VCaP (cell line): ENCODE results near the gene EYA4.

Experiments used
- H3K27ac ChIP-seq: fragments of 450-650 bp; 2 replicates; pipeline ENCODE4 v1.5.1; 2017
- TF ChIP-seq, protein P1 (sequence below): fragments of 450-650 bp; conservative IDR thresholded peaks from 2 replicates; pipeline ENCODE4 v1.5.1; 2017; ENCODE audit warnings: mild to moderate bottlenecking, moderate library complexity

EYA4 gene

DNA sequence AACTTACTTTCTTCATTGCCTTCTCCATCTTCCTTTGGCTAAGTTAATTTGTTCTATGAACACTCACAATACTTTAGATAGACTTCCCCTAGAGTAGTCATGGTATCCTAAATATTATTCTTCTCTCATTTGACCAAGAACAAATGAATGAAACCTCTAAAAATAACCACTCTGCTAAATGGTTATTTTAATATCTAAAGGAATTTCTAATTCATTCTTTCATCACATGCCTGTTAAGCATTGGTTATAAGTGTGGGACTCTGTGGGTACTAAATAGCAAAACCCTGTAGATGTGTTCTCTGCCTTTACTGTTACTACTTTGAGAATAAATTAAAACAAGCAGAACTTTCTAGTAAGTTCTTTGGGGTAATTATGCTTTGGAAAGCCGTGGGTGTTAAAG lies 138.9 kb downstream of the EYA4 start:
- no peak overlapping the region for H3K27ac ChIP-seq
- TF ChIP-seq, protein P1, sequence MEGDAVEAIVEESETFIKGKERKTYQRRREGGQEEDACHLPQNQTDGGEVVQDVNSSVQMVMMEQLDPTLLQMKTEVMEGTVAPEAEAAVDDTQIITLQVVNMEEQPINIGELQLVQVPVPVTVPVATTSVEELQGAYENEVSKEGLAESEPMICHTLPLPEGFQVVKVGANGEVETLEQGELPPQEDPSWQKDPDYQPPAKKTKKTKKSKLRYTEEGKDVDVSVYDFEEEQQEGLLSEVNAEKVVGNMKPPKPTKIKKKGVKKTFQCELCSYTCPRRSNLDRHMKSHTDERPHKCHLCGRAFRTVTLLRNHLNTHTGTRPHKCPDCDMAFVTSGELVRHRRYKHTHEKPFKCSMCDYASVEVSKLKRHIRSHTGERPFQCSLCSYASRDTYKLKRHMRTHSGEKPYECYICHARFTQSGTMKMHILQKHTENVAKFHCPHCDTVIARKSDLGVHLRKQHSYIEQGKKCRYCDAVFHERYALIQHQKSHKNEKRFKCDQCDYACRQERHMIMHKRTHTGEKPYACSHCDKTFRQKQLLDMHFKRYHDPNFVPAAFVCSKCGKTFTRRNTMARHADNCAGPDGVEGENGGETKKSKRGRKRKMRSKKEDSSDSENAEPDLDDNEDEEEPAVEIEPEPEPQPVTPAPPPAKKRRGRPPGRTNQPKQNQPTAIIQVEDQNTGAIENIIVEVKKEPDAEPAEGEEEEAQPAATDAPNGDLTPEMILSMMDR = no peak

DNA sequence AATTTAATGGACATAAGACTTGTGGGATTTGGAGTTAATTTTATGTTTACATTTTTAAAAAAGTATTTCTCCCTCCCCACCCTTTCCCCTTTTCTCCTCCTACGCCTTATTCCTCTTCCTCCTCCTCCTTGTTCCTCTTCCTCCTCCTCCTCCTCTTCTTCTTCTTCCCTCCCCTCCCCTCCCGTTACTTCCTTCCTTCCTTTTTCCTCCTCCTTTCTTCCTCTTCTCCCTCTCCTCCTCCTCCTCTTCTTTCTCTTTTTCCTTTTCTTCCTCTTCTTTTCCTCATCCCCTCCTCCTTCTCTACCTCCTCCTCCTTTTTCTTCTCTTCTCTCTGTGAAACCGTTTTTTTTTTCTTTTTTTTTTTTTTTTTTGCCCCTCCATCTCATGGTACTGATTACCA lies 139.6 kb downstream of the EYA4 start:
- TF ChIP-seq, protein P1 = no peak
- H3K27ac ChIP-seq = no peak overlapping the region

DNA sequence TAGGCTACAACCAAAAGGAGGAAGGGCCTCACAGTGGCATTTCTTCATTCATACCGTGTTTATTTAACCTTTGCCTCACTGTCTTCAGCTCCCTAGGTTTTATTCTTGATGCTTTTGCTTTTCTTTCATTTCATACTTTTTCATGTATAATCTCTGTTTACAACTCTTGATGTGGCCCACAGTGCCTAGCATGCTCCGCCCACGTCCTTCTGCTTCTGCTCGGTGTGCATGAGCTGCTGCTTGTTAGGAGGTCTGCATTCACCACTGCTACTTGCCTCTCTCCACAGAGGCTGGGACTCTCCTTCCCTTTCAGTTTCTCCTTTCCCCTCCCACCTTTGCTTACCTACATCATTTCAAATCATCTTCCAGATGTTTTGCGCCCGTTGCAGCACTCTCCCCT lies 147.6 kb downstream of the EYA4 start:
- TF ChIP-seq, protein P1 = no peak
- H3K27ac ChIP-seq = no peak overlapping the region

DNA sequence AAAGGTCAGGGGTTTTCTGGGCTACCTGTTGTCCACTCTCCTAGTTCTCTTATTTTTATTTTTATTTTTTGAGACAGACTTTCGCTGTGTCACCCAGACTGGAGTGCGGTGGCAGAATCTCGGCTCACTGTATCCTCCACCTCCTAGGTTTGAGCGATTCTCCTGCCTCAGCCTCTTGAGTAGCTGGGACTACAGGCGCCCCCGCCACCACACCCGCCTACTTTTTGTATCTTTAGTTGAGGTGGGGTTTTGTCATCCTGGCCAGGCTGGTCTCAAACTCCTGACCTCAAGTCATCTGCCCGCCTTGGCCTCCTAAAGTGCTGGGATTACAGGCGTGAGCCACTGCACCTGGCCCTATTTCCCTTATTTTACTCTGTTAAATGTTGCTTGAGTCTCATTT lies 149.0 kb downstream of the EYA4 start:
- TF ChIP-seq, protein P1 = no peak
- no peak overlapping the region for H3K27ac ChIP-seq

DNA sequence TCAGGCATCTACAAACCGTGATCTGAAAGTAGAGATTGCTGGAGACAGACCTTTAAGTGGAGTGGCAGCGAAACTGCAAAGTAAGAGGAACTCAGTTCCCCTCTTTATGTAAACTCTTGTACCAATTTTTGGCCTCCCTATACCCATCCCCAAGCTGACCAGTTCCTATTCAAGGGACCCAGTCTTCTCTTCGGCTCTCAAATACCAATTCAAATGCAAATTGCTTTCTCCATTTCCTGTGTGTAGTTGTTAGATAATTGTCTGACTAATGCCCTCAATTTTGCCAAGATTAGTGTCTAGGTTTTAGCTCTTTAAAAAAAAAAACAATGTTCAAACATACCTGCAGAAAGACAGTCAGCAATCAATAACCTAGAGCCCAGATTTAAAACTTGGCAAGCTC lies 150.9 kb downstream of the EYA4 start:
- H3K27ac ChIP-seq = no peak overlapping the region
- TF ChIP-seq, protein P1 = no peak

DNA sequence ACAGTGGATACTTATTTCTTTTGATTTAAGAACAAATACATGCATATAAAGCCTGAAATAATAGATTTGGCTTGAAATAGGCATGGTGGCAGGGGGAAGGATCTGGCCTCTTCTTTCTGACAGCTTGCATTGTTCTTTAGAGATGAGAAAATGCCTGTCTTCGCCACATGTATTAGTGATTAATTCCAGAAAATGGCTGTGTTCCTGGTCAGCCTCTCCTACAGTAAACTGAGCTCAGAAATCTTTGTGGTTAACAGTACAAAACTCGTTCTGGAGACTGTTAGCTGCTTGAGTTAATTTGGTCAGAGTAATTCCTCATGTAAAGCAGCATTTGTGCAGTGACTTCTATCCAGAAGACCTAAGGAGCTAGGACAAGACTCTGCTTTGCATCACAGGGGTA lies 151.5 kb downstream of the EYA4 start:
- no peak overlapping the region for H3K27ac ChIP-seq

DNA sequence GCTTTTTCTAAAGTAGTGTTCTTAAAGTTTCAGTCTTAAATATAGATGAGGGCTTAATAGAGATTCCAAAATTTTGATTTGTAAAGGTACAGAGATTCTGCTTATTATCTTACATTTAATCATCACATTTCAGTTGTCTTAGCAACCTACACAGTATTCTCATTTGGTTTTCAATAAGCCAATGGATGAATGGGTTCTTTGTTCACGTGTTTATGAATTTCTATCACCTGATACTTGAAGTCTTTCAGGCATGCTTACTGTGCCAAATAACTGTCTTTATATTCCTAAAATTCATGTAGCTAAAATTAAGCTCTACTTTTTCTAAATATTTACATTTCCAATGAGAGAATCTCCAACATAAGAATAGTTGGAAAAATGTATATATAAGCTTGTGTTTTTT lies 152.7 kb downstream of the EYA4 start:
- no peak overlapping the region for H3K27ac ChIP-seq
- TF ChIP-seq, protein P1 = no peak

More for the DNA sequence above, 151.5 kb downstream of the EYA4 start:
- TF ChIP-seq, protein P1 = no peak

DNA sequence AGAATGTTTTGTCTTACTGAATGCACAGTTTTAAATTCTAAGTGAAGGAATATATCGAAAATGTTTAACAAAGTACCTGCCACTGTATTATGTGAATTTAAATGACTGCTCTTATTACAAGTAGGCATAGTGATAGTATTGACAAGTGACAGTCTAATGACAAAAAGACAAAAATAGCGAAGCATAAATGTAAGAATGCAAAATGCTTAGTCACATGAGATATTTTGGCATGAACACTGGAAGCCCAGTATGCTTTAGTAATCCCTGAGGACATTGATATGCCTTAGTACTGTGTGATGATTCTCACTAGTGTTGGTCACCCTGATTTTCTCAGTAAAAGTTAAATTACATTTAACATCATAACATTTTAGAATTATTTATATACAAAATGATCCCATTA lies 153.5 kb downstream of the EYA4 start:
- TF ChIP-seq, protein P1 = no peak

More for the DNA sequence above, 153.5 kb downstream of the EYA4 start:
- H3K27ac ChIP-seq = no peak overlapping the region
